Uterus (tissue), 4 donors: ENCODE measurements around the gene GNAO1. TPM values are rescaled to one million over a fixed set of nuclear protein-coding genes. Genes with fewer than 3 reads are reported as not detected.

Experiments
- DNase-seq, 2 donors: peaks; one replicate each; pipeline ENCODE4 v3.0.0-alpha.2; 2019 to 2020
- H3K27ac ChIP-seq, 2 donors: fragments of 200-600 bp; sonication (generic); 1 replicate in 1 of 2; 2 replicates in 1 of 2; pipeline ENCODE4 v1.5.1; 2016 to 2018
- H3K27me3 ChIP-seq, 2 donors: fragments of 200-600 bp; sonication (generic); one replicate each; pipeline ENCODE4 v1.5.1; 2018 to 2019; ENCODE audit warnings: control low read depth in 1 of 2
- H3K36me3 ChIP-seq, 2 donors: fragments of 200-600 bp; sonication (generic); one replicate each; pipeline ENCODE4 v1.5.1; 2019; ENCODE audit warnings: control low read depth in 1 of 2
- H3K4me1 ChIP-seq, 2 donors: fragments of 200-600 bp; sonication (generic); one replicate each; pipeline ENCODE4 v1.5.1; 2018 to 2019; ENCODE audit warnings: control low read depth in 1 of 2
- H3K4me3 ChIP-seq, 2 donors: fragments of 200-600 bp; sonication (generic); 1 replicate in 1 of 2; 2 replicates in 1 of 2; pipeline ENCODE4 v1.5.1; 2018 to 2019; ENCODE audit warnings: mild to moderate bottlenecking in 1 of 2
- H3K9me3 ChIP-seq, 2 donors: fragments of 200-600 bp; sonication (generic); one replicate each; pipeline ENCODE4 v1.5.1; 2019; ENCODE audit warnings: control low read depth in 1 of 2
- POLR2A ChIP-seq, 2 donors: fragments of 450-650 bp; IDR thresholded peaks; one replicate each; pipeline ENCODE4 v1.6.1; 2016; ENCODE audit warnings: antibody characterized with exemption in 2 of 2, mild to moderate bottlenecking in 1 of 2, moderate library complexity in 1 of 2
- intact Hi-C: fragments of 100-400 bp; cut with DNase I; formaldehyde crosslinking; loops from one replicate; pipeline ENCODE4 v1.15.1; 2023; ENCODE audit warnings: low total_unique reads
- total RNA-seq, 4 donors: library from RNA; depleted of rRNA in 3 of 4; stranded (reverse); fragments of >200 nt in 3 of 4; gene quantifications; one replicate each; pipeline versions ENCODE4 v1.1.0 to v1.2.4, GENCODE V29; 2014 to 2023
- TF ChIP-seq, protein P1 (sequence below), 4 experiments: fragments of 200-600 bp in 2 of 4; fragments of 450-650 bp in 2 of 4; sonication (generic) in 2 of 4; IDR thresholded peaks; one replicate each; pipeline ENCODE4 v1.5.1; 2016 to 2019; ENCODE audit warnings: antibody characterized with exemption in 4 of 4, mild to moderate bottlenecking in 2 of 4, moderate library complexity in 1 of 4
- donor health status: DM: yes; HTN: yes; CAD: no.

GNAO1 gene
- total RNA-seq, 4 donors from 2014 or later, result 0.26 to 7.2 (median 1.6) TPM; not detected in 1

DNA sequence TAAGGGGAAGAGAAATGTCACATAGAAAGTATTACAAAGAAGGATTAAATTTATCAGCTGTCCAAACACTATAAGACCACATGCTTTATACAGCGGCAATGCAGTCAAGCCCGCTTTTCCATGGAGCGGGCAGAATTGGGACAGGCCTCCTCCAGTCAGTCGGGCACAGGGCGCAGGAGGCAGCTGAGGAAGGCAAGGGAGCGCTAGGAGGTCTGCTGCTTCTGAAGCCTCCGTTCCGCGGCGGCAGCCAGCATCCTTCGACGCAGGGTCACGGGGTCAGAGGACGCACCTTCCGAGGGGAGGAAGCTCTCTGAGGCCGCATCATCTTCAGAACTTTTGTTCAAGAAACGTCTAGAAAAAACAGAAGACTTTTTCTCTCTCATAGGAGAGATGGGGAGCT, 171.4 kb downstream of the GNAO1 start:
- Histone ChIP-seq H3K27ac (no peak overlapping the region), H3K36me3 (no peaks in the 10 kb centered on the region), H3K4me3 (no peak overlapping the region), H3K27me3 (no peaks in the 10 kb centered on the region), H3K9me3 (no peaks in the 10 kb centered on the region), H3K4me1 (no peaks in the 10 kb centered on the region)
- intact Hi-C loops, result no loop called here
- TF ChIP-seq POLR2A (IDR thresholded peaks at IDR 0.05), result no peak
- TF ChIP-seq, protein P1, sequence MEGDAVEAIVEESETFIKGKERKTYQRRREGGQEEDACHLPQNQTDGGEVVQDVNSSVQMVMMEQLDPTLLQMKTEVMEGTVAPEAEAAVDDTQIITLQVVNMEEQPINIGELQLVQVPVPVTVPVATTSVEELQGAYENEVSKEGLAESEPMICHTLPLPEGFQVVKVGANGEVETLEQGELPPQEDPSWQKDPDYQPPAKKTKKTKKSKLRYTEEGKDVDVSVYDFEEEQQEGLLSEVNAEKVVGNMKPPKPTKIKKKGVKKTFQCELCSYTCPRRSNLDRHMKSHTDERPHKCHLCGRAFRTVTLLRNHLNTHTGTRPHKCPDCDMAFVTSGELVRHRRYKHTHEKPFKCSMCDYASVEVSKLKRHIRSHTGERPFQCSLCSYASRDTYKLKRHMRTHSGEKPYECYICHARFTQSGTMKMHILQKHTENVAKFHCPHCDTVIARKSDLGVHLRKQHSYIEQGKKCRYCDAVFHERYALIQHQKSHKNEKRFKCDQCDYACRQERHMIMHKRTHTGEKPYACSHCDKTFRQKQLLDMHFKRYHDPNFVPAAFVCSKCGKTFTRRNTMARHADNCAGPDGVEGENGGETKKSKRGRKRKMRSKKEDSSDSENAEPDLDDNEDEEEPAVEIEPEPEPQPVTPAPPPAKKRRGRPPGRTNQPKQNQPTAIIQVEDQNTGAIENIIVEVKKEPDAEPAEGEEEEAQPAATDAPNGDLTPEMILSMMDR (IDR thresholded peaks at IDR 0.05), result no peak
- DNase-seq, result no peak

DNA sequence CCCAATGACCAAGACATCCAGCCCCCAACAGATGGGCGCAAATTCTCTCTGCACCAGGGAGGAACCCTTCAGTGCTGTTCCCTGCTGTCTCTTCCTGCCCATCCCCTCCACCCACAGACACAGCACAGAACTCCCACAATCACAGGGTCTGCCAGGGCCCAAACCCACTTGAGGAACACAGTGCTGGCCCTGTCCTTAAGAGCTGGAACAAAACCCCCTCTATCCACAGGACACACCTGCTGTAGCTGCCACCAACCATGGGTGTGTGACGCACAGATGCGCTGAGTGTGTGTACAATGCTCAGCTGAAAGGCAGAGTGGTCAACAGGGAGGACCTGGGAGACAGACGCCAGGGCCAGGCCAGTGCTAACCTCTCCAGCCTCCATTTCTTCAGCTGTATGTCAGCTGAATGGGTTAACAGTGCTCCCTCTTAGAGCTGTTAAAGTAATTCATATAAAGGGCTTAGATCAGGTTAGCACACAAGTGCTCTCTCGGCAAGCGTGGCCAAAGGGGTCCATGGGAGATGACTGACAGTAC, 172.0 kb downstream of the GNAO1 start:
- no peak for TF ChIP-seq POLR2A (IDR thresholded peaks at IDR 0.05)
- TF ChIP-seq, protein P1 (IDR thresholded peaks at IDR 0.05), result no peak
- no peaks in the 10 kb centered on the region for H3K9me3 ChIP-seq

DNA sequence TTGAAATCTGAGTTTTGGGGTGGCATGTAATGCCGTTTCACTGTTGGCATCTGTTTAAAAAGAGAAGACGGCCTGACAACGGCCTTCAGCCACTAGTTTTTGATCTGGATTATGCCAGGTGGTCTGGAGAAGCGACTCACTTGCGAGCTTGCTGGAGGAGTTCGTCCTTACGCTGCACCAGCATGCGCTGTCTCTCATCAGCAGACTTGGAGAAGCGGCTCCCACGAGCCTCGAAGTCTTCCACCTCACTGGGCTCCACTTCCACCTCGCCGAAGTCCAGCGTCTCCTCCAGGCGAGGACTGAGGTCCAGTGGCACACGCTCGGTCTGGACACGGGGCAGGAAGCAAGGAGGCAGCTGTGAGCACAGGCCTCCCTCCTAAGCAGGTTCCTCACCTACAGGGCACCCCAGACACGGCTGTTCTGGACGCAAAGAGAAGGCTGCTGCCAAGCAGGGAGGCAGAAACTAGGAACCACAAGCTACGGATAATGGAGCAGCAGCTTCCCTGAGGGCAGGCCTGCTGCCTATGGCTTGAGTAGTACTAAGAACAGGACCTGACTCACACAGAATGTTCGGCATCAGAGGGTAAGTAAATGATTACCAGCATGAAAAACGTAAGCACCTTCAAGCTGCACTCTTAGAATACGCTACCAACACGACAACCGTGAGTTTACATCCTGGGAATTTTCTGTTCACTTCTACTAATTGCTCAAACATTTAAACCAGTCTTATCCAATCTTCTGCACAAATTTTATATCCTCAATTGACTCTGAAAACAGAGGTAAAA, 172.7 kb downstream of the GNAO1 start:
- H3K27me3 ChIP-seq, result no peaks in the 10 kb centered on the region
- no peaks in the 10 kb centered on the region for H3K36me3 ChIP-seq
- intact Hi-C loops, result no loop called here
- H3K4me3 ChIP-seq, result no peak overlapping the region
- DNase-seq, result no peak
- no peaks in the 10 kb centered on the region for H3K9me3 ChIP-seq
- TF ChIP-seq POLR2A (IDR thresholded peaks at IDR 0.05), result no peak
- TF ChIP-seq, protein P1 (IDR thresholded peaks at IDR 0.05), result no peak
- no peaks in the 10 kb centered on the region for H3K4me1 ChIP-seq
- no peak overlapping the region for H3K27ac ChIP-seq

More for the DNA sequence above, 172.0 kb downstream of the GNAO1 start:
- no peaks in the 10 kb centered on the region for H3K27me3 ChIP-seq
- no peak overlapping the region for H3K27ac ChIP-seq
- intact Hi-C loops, result no loop called here
- H3K36me3 ChIP-seq, result no peaks in the 10 kb centered on the region
- H3K4me1 ChIP-seq, result no peaks in the 10 kb centered on the region
- DNase-seq, result no peak
- H3K4me3 ChIP-seq, result no peak overlapping the region

DNA sequence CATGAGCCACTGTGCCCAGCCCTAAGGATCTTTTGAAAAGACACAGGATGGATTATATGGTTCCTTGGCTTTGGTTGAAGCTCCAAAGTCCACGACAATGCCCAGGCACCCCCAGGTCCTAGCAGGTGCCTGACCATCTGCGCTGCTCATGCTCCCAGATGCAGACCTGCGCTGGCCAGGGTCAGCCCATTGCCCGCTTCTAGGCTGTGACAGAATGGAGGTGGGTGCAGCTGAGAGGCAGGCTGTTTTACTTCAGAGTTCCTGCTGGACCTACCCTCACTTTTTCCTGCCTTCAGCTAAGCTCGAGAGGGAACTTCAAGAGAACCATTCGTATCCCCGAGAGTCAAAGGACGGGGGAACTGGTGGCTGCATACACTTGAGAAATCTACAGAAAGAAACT, 173.6 kb downstream of the GNAO1 start:
- H3K27ac ChIP-seq, result no peak overlapping the region
- no peaks in the 10 kb centered on the region for H3K27me3 ChIP-seq
- no peaks in the 10 kb centered on the region for H3K4me1 ChIP-seq
- no peaks in the 10 kb centered on the region for H3K9me3 ChIP-seq
- TF ChIP-seq, protein P1 (IDR thresholded peaks at IDR 0.05), result no peak
- no peak for TF ChIP-seq POLR2A (IDR thresholded peaks at IDR 0.05)
- H3K4me3 ChIP-seq, result no peak overlapping the region
- H3K36me3 ChIP-seq, result no peaks in the 10 kb centered on the region
- no peak for DNase-seq
- intact Hi-C loops, result no loop called here

DNA sequence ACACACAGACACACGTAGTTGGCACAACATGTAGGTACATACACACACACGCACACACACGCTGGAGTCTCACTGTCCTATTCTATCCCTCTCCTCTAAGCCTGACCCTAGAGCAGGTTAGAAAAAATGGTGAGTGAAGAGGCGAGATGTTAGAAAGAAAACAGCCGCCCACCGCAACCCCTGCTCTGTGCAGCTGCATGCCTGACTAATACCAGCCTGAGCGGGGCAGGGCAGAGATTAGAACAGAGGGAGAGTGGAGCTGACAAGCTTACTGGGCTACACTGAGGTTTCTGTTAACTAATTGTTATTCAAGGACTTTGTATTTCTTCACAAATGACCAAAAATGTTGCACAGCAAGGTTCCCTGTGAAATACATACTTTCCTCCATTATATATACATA, 174.3 kb downstream of the GNAO1 start:
- no peaks in the 10 kb centered on the region for H3K27me3 ChIP-seq
- TF ChIP-seq, protein P1 (IDR thresholded peaks at IDR 0.05), result no peak
- TF ChIP-seq POLR2A (IDR thresholded peaks at IDR 0.05), result no peak
- intact Hi-C loops, result no loop called here
- no peak for DNase-seq
- peaks cover 0 to 2% of the 10 kb centered on the region in 2 donors for H3K4me1 ChIP-seq
- H3K9me3 ChIP-seq, result no peaks in the 10 kb centered on the region
- no peak overlapping the region for H3K4me3 ChIP-seq
- no peaks in the 10 kb centered on the region for H3K36me3 ChIP-seq
- no peak overlapping the region for H3K27ac ChIP-seq
